D341Med (cell line): ENCODE results near the gene RBMS1.

Experiments
- DNase-seq: peaks from one replicate; pipeline ENCODE4 v3.0.0; 2012; ENCODE audit warnings: low spot score

The RBMS1 gene

DNA sequence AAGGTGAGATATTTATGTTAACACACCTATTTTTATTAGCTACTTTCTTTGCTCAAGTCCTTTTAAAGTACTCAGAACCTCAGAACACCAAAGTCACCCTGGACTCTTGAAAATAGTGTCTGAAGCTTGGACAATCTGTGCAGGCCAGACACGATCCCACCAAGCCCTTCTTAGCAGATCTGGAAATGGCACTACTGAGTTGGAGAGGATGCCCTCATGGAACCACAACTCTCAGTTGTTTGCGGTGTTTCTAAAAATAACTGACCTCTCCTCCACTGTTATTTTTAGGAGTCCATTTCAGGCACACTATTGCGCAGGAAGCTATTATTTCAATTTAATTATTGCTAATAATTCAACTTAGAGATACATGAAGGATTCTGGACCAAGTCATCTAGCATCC lies 190.1 kb downstream of the RBMS1 start:
- DNase-seq = no peak

DNA sequence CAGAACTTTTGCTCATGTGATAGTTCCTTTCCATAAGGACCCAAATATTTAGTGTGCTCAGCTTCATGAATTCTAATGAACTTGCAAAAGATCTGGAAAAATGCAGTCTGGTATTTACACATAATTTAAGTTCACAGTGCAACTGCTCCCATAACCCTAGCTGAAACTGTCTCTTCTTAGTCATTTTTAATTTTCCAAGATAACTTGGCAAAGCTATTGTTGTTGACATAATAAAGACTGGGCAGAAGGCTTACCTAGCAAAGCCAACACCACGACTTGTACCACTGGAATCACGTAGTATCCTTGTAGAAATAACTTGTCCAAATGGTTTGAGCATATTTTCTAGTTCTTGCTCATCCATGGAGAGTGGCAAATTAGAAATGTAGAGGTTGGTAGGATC lies 190.5 kb downstream of the RBMS1 start:
- no peak for DNase-seq

DNA sequence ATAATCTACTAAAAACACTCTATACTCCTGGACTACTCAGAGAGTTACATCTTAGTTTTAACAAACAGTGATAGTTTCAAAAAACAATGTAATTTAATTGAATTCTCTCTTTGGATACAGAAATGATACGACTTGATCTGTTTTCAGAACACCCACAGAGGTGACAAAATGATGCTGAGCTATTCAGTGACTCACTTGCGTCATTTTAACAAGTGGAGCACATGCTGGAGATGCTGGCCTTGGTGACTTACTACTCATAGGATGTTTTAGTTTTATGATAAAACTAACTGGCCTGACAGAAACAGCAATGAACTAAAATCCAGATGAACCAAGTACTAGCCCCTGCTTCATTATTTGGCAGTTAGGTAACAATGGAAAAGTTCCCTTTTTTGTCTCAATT lies 192.2 kb downstream of the RBMS1 start:
- no peak for DNase-seq

DNA sequence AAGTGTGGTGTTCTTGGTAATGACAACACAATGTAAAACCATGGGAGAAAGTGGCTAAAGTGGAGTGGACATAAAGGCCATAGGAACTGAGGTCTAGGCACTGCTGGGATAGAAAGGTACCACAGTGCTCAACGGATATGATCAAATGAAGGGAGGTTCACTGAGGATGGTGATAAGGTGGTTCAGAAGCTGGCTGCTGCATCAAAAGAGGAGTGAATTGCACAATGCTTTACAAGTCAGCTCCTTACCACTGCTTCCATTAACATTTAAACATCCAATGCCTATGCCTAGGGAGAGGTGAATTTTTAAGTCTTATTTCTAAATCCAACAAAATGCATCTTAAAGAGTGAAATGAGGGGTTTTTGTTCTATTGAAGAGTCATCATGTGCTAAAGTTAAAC lies 193.4 kb downstream of the RBMS1 start:
- no peak for DNase-seq

DNA sequence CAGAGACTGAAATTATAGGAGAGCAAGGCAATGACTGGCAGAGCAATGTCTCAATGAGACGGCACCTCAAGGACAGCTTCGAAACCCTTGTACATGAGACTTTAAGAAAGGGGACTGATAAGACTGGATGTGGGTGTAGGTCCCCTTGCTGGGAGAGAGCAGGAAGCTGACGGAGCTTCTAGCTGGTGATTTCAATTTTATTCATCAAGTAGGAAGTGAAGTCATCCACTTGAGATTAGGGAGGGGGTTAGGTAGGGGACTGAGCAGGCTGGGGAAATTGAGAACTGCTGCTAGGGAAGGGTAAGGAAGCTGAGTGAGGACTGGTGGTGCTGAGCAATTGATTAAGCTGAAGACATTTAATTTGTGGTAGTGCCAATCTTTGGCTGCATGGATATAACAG lies 194.1 kb downstream of the RBMS1 start:
- DNase-seq = no peak

DNA sequence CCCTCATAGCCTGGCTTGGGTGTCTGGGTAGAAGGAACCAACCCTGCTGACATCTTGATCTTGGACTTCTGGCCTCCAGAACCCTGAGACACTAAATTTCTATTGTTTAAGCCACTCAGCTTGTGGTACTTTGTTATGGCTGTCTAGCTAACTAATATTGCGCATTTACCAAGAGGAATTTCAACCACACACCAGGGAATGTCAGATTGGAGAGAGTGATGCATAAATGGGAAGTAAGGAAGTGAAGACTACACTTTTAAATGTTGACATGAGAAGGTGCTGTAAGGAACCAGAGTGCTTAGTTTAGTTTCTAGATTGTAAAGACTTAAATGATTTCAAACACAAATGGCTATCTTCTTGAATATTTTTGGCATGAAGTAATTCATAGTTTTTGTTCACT lies 194.6 kb downstream of the RBMS1 start:
- DNase-seq = no peak

DNA sequence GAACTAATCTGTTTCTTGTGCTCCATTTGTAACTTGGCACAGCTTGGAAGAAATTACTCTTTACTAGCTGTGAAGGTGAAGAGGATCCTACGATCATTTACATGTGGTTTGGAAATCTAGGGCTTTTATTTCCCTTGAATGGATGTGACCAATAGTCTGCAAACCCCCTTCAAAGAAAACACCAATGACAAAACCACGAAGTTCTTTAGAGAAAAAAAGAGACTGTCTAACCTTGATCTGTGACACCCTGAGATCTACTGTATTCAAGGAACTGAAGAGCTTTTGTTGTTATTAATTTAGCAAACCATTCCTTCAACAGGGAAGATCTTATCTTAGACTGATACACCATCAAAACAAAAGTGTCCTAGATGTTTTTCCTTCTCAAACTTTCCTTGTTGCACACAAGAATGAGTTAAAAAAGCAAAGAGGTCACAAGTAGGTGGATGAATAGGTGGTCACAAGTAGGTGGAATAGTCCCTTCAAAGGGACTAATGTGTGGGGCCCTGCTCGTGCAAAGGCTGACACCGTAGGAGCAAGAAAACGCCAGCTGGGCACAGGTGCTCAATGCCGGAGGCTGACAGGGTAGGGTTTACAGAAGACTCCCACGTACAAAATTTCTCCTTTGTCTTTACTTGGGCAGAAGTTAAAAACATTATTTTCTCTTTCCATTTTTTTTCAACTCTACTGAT lies 197.9 kb downstream of the RBMS1 start:
- no peak for DNase-seq

DNA sequence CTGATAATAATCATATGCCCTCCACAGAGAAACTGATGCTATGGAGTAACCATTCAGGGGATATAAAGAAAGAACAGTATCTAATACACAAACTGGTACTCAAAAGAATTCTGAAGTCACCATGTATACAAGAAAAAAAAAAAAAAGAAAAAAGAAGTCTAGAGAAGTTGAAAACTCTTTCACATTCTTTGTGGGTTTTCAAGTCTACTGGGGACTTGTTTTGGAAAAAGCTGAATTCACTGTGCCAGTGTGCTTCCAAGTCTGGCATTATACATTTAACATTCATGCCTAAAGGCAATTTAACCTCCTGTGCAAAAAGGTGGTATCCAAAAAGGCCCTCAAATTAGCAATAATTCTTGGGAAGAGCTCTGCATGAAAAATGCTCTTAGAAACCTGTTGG lies 198.7 kb downstream of the RBMS1 start:
- DNase-seq = no peak

DNA sequence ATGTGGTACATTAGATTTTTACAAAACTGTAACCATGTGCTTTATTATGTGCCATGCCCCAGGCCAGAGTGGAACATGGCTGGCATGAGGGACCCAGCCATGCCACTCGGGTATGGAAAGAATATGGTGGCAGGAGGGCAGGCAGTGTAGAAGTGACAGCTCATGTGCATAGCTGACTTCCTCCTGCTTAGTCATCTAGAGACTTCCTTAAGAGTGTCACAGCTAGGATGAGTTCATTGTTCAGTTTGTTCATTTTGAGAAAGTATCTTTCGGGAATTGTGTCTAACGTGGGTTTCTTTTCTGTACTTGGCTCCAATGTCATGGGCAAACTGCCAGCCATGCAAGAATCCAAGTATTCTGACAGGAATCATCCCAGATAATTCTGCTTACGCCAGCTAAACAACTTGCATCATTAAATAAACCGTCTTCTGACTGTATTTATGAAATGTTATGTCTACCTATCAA lies 199.2 kb downstream of the RBMS1 start:
- no peak for DNase-seq

DNA sequence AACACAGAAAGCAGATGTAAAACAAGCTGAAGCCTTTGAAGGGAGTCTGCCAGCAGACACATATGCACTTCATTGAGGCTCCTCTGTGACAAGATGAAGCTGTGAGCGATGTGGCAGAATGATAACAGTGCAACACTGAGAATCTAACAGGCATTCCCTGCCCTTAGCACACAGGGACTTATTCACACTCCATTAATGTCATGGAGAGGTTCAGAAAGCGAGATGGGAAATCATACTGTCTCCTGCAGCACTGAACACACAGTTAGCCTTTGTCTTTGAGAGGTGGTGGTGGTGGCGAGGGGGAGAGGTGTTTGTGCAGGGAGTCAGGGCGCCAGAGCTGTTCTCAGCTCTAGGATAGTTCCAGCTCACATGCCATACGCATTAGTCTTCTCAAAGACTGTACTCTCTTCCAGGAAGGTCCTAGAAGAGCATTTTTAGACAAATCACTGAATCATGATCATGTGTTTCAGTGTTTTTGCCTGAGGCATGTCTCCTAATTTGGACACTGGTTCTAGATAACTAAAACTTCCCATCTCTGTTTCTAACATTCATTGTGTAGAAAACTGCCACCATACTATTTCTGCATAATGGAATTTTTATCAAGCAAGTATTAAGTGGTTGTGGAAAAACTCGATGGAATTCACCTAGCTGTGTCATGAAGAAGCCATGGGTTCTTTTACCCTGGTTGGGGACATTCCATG lies 200.1 kb downstream of the RBMS1 start:
- no peak for DNase-seq

DNA sequence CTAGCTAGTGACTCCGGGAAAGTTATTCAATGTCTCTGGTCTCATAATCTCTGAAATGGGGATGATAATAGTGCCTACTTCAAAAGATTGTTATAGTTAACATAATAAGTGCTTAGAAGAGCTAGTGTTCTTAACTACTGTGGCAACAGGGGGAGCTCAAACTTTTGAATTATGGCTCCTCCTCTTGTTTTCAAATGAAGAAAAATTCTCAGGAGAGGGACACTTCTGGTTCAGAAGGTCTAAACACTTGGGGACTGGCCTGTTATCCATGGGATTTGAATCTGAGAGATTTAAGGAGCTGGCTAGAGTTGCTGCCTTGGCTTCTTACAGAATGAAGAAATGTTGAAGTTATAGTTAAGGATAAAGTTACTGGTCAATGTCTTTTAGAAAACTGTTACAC lies 201.4 kb downstream of the RBMS1 start:
- no peak for DNase-seq

DNA sequence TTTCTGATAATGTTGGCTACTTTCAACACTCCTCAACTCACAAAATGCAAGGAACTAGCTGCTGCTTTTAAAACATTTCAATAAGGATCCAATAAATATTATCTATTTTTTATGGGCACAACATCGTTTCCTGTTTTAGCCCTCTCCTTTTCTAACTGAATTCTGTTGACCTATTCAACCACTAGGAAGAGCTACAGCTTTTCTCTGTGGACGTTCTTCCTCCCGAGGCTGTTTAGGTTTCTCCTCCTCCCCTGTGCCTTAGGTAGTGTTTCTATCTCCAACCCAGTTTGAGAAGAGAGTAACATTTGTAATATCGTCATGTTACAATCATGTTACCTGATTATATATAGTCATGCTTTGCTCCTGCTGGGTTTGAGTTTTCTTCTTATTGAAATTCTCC lies 202.2 kb downstream of the RBMS1 start:
- no peak for DNase-seq

DNA sequence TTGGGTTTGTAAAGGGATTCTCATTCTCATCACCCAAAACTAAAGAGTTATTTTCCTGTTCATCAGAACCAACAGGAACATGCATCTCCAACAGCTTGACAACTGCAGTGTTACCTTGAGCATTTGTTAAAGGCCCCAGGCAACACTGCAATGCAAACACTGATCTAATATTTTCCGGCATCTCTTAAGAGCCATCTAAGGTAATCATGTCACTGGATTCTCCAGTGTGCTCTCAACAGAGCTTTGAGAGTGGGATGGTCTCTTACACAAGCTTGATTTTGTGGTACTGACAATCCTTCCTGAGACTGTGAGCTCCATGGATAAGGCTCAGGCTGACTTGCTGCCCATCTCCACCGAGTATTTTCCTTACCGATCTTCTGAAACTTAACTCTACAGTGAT lies 203.0 kb downstream of the RBMS1 start:
- no peak for DNase-seq

DNA sequence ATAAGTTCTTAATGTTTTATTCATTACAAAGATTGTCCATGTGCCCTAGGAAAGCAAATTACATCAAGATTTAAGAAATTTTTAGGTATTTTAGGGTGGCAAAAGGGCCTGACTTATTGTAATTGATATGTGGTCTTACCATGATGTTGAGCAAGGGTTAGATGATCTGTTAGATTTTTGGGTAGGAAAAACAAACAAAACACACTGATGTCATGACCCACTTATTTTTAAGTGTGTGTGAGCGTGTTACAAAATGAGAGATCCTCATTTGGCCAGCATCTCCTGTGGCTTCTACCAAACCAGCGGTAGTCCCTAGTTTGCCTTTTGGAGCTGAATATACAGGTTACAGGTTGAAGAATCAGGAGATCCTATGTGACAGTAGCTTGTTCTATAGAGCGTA lies 203.8 kb downstream of the RBMS1 start:
- DNase-seq = no peak

DNA sequence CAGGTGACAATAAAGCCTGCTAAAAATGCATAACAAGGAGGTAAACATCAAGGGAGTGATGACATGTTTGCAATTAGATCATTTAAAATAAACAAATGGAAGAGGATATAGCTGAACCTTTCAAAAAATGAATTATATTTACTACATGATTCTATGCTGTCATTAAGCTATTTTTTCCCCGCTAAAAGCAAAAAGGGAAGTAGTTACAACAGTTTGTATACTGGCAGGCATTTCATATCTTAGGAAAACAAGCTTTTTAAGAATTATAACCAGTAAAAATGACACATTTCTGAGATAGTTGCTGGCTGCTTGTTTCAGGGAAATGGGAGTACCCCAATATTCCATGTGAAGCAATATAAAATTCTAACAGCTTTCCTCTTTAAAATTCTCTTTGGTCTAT lies 204.5 kb downstream of the RBMS1 start:
- no peak for DNase-seq

DNA sequence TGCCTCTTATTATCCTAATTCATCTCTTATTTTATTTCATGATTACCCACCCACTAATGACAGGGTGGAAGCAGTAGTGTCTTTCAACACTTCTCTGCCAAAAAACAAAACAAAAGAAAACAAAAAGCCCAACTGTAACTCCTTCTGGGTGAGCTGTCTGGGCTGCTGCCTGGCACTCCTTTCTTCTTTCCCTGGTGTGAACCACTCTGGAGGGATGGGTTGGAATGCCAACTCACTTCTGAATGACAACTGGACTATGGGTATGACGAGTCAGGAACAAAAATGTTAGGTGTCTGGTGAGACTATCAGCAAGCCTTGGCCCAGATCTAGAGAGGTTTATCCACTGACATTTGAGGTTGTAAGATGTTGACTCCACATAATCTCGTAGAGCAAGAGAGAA lies 205.3 kb downstream of the RBMS1 start:
- DNase-seq = no peak

DNA sequence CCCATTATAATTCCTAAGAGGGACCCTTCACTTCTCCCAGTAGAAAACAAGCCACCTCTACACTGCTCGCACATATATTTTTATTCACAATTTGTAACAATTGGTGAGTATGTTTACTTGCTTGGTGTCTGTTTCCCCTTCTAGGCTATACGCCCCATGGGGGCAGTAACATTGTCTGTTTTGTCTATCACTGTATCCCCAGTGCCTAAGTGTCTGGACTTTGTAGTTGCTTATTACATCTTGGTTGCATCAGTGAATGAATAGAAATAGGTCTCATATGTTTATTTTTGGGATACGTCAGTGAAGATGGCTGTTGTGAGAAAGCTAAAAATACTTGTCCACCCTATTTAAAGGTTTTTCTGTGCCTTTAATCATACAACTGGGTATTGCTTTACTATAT lies 206.1 kb downstream of the RBMS1 start:
- DNase-seq = no peak

DNA sequence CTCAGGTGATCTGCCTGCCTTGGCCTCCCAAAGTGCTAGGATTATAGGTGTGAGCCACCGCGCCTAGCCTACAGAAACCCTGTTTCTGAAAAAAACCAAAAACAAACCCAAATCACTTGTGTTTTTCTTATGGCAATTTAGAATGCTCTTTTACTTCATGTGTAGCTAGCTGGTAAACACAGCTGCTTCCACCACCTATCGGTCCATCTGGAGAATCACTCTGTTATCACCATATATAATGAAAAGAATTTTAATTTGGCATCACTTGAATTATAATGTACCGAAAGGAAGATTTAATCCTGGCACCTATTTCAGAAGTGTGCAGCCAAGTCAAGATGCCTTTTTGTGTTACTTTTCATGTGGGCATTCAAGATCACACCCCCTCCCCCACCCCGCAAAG lies 207.1 kb downstream of the RBMS1 start:
- DNase-seq = no peak

DNA sequence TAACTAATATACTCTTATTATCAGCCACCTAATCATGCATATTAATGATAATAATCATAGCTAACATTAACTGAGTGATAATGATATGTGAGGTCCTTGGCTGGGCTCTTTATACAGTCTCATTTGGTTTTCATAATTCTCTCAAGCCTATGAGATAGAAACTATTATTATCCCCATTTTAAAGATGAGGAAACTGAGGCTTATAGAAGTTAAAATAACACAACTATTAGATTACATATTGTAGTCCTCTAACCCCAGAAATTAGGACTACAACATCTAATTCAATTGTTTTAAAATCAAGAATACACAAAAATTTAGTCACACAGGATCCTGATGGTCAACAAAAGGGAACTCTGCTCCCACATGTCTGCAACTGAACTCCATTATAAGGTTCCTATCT lies 209.9 kb downstream of the RBMS1 start:
- DNase-seq = no peak

DNA sequence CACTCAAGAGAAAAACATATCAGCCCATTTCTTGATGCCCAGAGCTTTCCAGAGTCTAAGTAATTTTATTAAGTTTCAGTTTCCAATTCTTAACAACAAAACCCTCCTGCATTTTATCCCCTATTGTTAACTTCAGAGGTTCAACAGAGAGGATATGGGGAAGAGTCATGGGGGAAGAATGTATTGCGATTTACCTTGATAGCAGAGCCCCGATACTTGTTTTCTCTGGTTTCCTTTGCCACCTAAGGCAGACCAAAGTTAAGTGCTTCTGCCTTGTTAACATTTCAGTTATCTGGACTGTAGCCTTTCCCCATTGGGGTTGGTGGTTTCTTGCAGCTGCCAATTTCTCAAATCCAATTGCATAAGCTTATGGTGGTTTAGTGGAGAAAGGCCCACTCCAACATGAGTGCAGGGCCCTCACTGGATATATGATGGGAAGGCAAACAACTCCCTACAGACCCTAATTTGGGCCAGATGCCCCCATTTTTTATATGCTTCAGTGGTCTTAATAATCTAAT lies 211.5 kb downstream of the RBMS1 start:
- no peak for DNase-seq

DNA sequence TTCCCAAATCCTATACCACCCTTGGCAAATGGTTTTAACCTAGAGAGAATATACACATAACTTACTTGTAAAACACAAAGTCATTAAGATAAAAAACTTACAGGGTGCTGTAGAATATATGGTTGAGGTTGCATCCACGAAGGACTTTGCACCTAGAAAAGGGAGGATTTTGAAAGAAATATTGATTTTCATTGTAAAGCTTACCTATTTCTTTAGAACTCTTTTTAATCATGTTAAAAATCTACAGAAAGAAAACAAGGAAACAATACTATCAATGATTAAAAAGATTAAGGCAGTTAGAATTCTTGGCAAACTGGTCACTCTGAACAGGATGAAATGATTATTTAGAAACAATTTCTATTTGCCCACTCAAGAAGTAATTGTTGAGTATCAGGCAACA lies 212.4 kb downstream of the RBMS1 start:
- DNase-seq = no peak

DNA sequence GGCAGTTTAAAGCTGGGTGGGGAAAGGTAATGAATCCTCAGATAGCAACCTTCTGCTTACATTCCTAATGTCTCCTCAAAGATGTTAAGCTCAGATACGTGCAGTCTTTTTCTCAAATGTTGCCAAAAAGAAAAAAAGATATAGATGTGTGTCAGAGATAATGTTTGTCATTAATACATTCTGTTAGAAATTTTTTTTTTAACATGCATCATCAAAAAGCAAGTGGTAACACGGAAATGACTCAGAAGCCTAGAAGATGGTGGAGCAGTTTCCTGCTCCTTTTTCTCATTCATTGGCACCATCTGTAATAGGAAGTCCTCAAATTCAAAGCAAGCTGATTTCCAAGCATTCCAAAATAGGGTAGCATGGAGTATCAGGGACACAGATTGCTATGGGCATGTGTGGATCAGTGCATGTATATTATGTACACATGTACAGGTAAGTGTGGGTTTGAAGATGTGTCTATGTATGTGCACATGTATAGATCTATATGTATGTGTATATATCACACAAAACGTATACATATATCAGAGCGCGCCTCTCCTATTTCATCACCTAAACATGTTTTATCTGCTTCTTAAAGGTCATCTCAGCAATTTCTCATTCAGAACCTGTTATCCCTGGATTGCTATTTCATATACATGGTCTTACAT lies 213.7 kb downstream of the RBMS1 start:
- no peak for DNase-seq

DNA sequence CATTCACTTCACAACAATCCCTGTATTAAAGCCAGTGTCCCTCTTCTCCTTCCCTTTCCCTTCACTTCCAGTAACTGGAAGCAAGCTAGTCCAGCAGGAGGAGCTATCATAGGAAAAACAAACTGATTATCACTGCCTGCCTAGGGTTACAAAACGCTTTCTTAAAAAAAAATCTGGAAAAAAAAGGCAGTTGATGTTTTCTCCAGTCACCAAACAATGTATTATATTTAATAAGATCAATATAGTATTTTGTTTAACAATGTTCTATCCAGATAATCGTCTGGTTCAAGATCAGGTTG lies 214.8 kb downstream of the RBMS1 start:
- no peak for DNase-seq
